GM12891 (cell line): ENCODE measurements around the gene VIL1.

ENCODE experiments used
- PAX5 ChIP-seq: IDR thresholded peaks from 2 replicates; pipeline ENCODE4 v1.6.1; 2011; ENCODE audit warnings: low read length, moderate library complexity, mild to moderate bottlenecking; ENCODE audit not compliant: insufficient read depth, severe bottlenecking
- POLR2A ChIP-seq: IDR thresholded peaks from 2 replicates; pipeline ENCODE4 v1.6.1; 2011; ENCODE audit warnings: low read depth, low read length, control low read depth
- POLR2AphosphoS5 ChIP-seq: IDR thresholded peaks from 2 replicates; pipeline ENCODE4 v1.6.1; 2011; ENCODE audit warnings: low read depth, low read length, control low read depth
- POU2F2 ChIP-seq: IDR thresholded peaks from 2 replicates; pipeline ENCODE4 v1.6.1; 2011; ENCODE audit warnings: low read depth, mild to moderate bottlenecking, control low read depth, low read length, moderate library complexity
- TAF1 ChIP-seq: IDR thresholded peaks from 2 replicates; pipeline ENCODE4 v1.6.1; 2011; ENCODE audit warnings: low read depth, low read length, control low read depth

- TF ChIP-seq POLR2A (no peak), TAF1 (no peak), PAX5 (no peak), POLR2AphosphoS5 (no peak), POU2F2 (no peak)
Observed at GRCh38 chr2:218435003-218435982, 16.4 kb downstream of the VIL1 start.
